GM21447 (cell line): Measurements from ENCODE around the gene GNG8.
"Not testable (repeated sequence)": the region's sequence is repeated elsewhere in the genome, so short reads cannot be mapped to it uniquely, and the experiment has no call there.

Experiments used
- ATAC-seq: cut with Tn5 transposase; IDR thresholded peaks from one replicate; pipeline ENCODE4 v1.9.1; 2021; ENCODE audit not compliant: unreplicated experiment

GNG8 gene

DNA sequence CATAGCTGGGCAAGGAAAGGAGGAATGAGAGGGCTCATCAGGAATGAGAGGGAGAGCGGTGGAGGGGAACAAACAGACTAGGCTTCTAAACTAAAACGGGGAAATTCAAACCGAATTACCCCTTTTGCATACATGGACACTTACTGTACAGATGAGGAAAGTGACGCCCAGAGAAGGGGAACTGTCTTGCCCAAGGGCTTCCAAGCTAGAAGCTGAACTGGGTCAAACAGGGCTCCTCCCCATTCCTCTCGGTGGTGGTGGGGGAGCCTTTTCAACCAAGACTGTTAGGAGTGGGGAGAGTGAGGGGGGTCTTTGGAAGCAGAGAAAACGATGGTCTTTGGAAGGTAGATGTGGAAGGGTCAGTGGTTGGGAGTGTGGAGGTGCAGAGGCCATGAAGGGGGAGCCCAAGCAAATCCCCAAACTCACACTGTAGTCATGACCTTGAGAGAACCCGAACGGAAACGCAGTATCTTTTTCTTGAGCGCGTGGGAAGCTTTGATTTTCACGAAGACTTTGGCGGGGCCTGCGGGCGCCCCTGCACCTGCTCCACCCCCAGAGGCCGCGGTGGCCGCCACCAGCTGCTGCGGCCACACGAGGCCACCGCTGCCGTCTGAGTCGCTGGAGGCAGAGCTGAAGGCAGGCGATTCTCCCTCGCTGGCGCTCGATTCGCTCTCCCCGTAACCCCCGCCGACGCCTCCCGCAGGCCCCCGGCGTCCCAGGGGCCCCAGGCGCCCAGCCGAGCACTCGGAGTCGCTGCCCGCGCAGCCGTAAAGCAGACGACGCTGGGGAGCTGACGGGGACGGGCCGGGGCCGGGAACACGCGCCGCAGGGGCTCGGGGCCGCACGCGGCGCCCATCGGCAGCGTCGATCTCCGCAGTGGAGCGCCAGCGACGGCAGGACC, 12.3 kb upstream of the GNG8 start:
- ATAC-seq, result no peak

DNA sequence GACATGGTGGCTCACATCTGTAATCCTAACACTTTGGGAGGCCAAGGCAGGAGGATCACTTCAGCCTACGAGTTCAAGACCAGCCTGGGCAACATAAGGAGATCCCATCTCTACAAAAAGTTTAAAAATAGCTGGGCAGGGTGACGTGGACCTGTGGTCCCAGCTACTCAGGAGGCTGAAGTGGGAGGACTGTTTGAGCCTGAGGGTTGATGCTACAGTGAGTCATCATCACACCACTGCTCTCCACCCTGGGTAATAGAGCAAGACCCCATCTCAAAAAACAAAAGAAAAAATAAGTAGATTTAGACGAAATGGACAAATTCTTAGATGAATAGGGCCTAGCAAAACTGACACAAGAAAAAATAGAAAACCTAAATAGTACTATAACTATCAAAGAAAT, 10.4 kb upstream of the GNG8 start:
- ATAC-seq, result no peak

DNA sequence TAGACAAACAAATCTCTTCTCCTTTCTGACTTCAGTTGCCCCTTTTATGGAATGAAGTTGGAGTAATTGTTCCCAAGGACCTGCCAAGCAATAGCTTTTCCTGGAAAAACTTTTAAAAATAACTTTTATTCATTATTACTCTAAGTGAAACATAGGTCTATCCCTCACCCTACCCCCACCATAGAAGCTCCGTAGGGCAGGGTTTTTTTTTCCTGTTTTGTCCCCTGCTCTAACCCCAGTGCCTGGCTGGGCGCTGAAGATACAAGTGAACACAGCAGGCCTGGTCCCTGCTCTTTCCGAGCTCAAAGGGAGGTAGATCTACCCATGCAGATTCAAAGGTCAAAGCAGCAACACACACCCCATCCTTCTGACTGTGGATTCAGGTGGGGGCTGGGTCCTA, 8.7 kb upstream of the GNG8 start:
- ATAC-seq, result no peak

DNA sequence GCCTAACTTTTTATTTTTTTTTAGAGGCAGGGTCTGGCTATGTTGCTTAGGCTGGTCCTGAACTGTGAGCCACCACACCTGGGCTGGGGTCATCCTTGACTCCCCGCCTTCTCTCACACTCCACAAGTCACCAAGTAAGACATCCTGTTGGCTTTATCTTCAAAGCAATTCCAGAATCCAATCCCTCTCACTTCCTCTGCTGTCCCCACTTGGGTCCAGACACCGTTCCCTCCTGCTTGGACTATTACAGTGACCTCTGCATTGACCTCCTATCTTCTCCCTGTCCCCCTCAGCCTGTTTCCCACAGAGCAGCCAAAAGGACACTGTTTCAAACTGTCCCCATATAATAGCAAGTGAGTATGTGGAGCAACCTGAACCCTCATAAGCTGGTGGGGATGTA, 4.7 kb upstream of the GNG8 start:
- ATAC-seq, result no peak

DNA sequence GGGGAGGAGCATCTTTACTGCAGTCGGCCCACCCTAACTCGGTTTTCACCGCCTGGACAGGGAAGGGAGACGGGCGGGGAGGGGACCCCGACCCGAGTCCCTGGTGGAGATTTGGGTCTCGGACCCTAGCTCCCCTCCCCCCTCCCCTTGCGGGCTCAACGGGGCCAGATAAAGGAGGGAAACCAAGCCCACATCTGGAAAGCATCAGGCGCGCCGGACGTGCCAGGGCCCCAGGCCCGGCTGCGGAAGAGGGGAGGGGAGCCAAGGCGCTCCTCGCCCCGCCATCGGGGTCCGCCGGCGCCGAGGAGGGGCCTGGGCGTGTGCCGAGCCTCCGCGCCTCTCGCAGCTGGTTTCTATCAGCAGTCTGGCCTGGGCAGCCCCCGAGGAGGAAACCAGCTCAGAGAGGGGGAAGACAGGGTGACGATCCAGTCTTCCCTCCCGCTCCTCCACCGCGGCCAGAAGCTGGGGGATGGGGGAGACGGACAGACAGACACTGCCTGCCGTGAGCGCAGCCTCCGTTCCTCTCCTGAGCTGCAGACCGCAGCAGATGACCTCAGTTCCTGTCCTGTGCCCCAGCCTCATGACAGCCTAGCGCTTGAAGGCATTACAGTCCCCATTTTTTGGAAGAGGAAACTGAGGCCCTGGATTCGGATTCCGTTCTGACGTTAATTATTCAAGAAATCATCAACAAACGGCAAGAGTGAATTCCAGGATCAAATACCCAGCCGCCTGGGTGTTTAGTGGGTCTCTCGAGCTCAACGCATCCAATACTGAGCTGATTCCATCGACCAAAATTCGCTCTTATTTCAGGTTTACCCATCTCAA, 3.6 kb upstream of the GNG8 start:
- no peak for ATAC-seq

DNA sequence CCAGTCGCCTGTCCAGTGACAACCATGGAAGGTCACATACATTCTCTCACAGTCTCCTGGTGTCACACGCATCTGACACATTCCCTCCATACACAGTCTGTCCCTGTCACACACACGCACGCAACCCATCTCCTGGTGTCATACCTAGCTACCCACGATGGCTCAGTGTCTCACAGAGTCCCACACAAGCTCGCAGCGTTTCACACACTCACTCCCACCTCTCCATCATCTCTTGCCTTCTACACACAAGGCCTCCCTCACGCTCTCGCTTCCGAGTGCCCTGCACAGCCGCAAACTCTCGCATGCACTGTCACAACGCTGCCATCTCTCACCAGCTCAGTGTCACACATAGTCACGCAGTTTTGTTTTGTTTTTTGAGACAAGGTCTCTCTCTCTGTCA, 1.2 kb upstream of the GNG8 start:
- ATAC-seq, result no peak

DNA sequence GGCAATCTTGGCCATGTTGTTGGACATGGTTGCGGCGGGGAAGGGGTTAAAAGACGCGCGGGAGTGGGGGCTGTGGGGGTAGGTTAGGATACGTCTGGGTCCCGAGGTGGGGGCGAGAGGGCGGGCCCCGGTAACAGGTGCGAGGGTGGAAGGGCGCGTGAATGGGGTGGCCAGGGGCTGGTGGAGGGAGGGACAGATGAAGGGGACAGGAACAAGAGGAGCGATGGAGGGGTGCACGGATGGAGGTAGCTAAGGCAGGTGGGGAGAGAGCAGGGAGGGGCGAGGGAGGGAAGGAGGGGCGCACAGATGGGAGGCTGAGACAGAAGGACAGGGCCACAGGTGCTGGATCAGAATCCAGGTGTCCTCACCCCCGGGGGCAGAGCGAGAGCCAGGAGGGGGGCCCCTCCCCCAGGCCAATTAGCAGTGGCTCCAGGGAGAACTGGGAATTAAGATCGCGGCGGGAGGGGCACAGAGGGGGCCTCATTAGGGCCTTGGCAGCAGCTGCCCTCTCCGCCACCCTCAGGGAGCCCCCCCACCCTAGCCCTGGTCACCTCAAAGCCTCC, 1.3 kb downstream of the GNG8 start:
- ATAC-seq, result no peak

DNA sequence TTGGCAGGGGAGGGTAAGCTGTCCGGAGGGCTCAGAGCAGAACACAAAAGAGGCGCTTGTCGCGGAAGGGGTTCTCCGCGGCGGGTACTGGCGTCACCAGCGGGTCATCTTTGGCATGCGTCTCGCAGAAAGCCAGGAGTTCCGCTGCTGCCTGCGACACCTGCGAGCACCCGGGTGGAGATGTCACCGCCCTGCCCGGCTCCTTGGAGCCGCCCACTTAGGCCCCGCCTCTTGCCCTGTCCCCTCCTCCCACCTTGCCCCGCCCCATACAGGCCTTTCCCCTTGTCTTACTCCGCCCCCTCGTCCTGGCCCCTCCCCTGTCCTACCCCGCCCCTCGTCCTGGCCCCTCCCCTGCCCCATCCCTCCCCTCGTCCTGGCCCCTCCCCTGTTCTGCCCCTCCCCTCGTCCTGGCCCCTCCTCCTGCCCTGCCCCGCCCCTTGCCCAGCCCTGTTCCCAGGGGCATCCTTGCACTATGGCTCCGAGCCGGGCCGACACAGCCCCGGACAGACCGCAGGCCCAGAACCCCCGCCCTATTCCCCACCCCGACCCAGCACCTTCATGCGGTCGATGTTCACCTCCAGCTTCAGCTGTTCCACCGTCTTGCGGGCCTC, 1.9 kb downstream of the GNG8 start:
- peak; percentile 45 for ATAC-seq

DNA sequence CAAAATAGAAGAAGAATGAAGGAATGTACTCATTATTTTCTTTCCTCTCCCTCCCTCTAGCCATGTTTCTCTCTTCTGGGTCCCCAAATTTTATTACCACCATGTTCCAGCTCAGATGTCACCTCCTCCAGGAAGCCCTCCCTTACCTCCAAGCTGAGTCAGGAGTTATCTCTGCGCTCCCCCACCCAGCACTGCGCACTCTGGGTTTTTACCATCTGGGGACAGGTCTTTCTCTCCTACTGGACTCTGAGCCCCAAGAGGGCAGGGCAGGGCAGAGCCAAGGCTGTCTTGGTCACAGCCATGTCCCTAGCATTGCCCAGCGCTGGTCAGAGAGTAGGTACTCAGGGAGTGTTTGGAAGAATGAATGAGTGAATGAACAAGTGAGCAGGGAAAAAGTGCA, 2.9 kb downstream of the GNG8 start:
- no peak for ATAC-seq

DNA sequence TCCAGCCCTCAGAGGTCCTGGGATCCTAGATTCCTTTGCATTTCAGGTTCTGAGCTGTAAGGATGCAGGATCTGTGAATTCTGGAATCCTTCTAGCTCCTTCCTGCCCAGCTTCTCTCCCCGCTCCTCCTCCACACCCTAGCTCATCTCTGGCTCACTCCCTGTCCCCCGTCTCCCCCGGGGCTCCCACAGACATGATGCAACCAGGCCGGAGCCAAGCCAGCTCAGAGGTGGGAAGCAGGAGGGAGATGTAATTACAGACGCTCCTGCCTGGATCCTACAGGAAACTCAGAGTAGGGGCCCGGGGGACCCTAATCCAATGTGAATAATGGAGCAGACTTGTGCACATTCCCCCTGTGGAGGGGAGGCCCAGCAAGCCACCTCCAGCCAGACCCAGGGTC, 4.5 kb downstream of the GNG8 start:
- no peak for ATAC-seq

DNA sequence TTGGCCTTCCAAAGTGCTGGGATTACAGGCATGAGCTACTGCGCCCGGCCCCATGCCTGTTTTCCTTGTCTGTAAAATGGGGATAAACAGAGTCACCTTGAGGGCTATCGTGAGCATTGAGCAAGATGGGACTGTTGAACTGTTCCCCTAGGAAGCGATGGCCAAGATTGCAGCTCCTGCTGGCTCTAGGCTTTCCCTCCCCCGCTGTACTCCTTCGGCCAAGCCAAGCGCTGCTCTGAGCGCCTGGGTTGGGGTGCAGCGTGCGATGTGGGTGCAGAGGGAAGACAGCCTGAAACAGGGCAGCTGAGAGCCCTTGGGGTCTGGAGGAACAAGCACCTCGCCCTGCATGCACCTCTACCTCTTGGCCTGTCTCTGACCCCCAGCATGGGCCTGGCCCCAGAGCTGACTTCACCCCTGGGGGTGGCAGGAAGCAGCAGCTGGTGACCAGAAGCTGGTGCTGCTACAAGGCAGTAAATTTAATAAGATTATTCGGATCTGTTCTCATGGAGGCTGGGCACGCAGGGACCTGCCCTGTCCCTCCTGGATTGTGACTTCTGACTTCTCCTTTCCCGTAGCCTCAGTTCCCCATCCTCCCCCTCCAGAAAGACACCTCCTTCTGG, 5.3 kb downstream of the GNG8 start:
- no peak for ATAC-seq

DNA sequence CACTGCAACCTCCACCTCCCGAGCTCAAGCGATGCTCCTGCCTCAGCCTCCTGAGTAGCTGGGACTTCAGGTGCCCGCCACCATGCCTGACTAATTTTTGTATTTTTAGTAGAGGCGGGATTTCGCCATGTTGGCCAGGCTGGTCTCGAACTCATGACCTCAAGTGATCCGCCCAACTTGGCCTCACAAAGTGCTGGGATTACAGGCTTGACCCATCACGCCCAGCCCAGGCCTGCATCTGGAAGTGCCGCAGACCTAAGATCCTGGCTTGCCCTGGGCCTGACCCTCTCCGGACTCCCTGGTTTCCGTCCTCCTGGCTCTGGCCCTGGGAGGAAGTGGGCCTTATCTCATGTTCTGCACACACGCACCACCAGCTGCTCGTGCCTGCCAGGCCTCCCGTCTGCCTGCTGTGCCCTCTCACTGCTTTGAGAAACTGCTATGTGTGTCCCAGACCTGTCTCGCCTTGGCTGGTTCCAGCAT, 6.4 kb downstream of the GNG8 start:
- ATAC-seq, result no peak

DNA sequence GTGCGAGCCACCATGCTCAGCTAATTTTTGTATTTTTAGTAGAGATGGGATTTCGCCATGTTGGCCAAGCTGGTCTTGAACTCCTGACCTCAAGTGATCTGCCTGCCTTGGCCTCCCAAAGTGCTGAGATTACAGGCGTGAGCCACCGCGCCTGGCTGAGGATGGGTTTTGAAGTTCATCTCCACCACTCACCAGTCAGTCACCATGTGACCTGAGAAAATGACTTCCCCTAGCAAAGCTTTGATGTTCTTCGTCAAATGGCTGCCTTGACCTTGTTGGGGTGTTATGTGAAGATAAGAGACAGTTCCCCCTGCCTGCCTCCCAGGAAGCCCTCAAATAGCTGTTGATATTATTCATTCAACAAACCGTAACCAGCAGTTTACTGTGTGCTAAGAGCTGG, 7.0 kb downstream of the GNG8 start:
- ATAC-seq, result not testable (repeated sequence)

DNA sequence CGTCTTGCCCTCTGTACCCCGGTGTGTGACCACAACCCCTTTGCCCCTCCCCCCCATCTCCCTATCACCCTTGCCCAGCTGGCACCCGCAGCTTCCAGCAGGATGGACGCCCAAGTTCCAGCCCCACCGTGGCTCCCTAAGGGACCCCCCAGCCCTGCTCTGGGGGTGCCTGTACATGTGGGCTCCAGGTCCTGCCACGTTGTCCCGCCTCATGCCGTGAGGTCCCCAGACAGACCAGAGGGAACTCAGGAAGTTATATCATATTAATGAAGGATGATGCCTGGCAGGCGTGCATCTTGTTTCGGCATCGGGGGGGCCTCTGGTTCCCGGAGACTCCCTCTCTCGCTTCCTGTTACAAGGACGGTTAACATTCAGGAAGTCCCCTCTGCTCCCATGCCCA, 9.6 kb downstream of the GNG8 start:
- ATAC-seq, result no peak

DNA sequence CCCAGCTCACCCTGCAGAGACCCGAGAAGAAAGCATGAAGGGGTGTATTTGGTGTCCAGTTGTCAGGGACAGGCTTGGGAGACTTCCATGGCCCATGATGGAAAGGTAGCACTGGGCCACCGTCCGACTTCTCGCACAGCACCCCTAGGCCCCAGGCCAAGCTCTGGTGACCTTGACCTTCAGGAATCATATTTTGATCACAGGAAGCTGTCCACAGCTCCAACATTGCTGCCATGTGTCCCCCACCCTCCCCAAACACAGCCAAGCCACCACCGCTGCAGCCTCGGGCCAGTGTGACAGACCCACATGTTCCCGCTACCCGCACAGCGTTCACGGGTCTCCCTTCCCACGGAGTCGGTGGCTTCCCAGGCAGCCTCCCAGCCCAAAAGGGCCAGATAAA, 10.3 kb downstream of the GNG8 start:
- no peak for ATAC-seq

DNA sequence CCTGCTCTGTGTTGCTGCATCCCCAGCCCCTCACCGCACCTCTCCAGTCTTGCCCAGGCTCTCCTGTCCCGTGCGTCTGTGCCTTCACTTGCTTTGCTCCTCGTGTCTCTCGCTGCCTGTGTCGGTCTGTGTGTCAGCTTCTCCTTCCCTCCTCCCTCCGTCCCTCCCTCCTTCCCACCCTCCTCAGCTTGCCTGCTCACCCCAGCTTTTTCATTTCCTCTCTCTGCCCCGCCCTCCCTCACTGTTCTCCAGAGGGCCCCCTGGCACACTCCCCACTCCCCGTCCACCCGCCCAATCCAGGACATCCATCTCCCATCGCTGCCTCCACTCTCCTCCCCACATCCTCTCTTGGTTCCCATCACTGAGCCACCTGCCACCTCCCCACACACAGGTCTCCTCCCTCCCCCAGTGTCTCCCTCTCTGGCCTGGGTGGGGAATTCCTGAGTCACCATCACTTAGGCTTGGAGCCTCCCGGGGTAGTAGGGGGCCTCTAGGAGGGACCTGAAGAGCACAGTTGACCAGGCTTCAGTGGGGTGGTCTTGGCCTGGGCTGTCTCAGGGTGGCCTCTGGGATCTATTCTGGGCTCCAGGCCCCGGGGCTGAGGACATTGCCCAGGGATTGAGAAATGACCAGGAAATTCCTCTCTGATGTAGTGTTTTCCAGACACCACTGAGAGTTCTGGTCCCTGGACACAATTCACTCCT, 10.9 kb downstream of the GNG8 start, which contains the start of gene PTGIR:
Gene PTGIR (minus strand): TSS at position 132 of the 704 bp plus-strand sequence. CDS start 864 bp downstream, outside the sequence.
- no peak for ATAC-seq

DNA sequence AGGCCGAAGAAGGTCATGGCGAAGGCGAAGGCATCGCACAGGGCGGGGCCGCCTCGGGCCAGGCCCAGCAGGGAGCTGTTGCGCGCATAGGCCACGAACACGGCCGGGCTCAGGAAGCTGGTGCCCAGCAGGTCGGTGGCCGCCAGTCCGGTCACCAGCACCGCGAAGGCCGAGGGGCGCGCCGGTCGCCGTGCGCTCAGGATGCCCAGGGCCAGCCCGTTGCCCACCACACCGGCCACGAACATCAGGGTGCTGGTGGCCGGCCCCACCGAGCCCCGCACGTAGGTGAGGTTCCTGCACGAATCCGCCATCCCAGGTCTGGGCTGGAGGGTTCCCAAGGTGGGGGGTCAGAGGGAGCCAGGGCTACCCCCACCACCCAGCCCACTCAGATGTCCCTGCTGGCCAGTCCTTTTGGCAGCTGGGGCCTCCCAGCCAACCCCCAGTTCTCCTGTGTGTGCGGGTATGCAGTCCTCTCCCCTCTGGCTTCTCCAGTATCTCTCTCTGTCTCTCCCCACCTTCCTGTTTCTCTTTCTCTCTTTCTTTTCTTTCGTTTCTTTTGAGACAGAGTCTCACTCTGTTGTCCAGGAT, 12.0 kb downstream of the GNG8 start:
- no peak for ATAC-seq

DNA sequence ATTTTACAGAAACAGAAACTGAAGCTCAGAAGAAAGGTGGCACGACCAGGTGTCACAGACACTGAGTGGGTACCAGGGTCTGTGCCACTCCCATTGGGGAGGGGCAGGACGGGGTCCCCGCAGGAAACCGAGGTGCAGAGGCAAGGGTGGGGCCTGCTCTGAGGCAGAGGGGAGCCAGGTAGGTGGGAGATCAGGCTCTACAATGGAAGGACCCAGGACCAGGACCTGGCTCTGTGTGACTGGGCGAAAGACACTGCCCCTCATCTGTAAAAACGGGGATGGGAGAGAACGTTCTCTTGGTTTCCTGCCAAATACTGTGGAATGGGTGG, 13.9 kb downstream of the GNG8 start:
- no peak for ATAC-seq

DNA sequence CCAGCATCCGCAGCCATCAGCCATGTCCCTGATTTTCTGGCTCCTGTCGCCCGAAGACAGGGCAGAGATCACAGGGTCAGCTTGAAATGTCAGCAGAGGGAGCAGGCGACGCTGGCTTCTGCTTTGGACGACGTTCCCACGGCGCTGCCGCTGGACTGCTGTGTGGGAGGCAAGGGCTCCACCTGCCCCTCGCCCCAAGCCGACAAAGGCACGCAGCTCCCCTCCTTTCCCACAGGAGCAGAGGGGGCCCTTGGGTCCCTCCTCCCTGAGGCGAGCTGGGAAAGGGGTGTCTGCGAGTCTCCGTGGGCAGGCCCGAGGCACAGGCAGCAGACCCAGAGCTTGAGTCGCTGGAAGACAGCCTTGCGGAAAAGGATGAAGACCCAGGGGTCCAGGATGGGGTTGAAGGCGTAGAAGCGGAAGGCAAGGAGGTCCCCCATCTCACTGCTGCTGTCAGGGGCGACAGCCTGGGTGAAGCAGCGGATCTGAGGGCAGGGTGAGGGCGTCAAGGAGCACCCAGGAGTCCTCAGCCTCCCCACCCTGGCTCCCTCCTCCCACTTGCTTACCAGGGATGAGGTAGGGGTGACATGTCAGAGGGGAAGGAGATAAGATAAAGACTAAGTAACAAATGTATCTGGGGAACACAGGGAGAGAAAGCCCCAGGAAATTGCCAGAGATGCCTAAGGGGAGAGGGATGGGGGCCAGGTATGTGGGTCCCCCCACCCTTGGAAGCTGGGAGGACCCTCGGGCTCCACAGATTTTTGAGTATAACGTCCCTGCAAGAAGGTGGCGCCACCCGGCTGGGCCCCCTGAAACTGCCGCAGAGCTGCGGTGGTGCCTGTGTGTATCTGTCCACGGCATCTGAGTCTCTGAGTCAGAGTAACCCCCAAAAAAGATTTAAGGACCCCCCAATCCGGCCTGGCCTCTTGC, 14.5 kb downstream of the GNG8 start:
- ATAC-seq, result no peak
